HCT116 (cell line): ENCODE data around the gene GXYLT2. TPM values are rescaled to one million over a fixed set of nuclear protein-coding genes. Genes with fewer than 3 reads are reported as not detected.

Experiments used
- ATAC-seq: fragments of 200-7000 bp; cut with Tn5 transposase; 2 replicates; pipeline ENCODE4 v1.9.1; 2020; ENCODE audit warnings: mild to moderate bottlenecking, moderate library complexity
- BruUV-seq: library from RNA; stranded (reverse); fragments of 400-500 nt; replicated peaks from 2 replicates; lab custom pipeline; 2021; lab: Mats Ljungman, UMichigan
- CTCF ChIA-PET: fragments of 300-600 bp; sonication (Branson Sonifier 250); formaldehyde crosslinking; loops from one replicate; lab custom pipeline; 2021; ENCODE audit warnings: antibody characterized with exemption; lab: Charles Lee
- POLR2A ChIA-PET: fragments of 300-600, 350-600 bp; sonication (Branson Sonifier 250); formaldehyde crosslinking; loops from one replicate; lab custom pipeline; 2021; ENCODE audit warnings: antibody characterized with exemption; lab: Charles Lee
- RAD21 ChIA-PET, 2 experiments: fragments of 300-600 bp; sonication (Branson Sonifier 250); formaldehyde crosslinking; loops; one replicate each; lab custom pipeline; 2023; ENCODE audit warnings: low total read pairs in 2 of 2; ENCODE audit not compliant: uncharacterized antibody in 2 of 2, unreplicated experiment in 2 of 2, low non-redundant PET in 1 of 2; lab: Charles Lee
- DNase-seq: peaks from one replicate; pipeline ENCODE4 v3.0.0-alpha.2; 2010; ENCODE audit warnings: low read depth, low spot score
- H2AFZ ChIP-seq: fragments of 200-600 bp; shearing (Covaris generic), sonication (generic); 2 replicates; pipeline ENCODE4 v1.6.1; 2017; ENCODE audit warnings: low read depth, mixed run types, mixed read lengths, antibody characterized with exemption, low read length; ENCODE audit not compliant: poor library complexity, severe bottlenecking
- H3K27ac ChIP-seq: 2 replicates; pipeline ENCODE4 v1.5.1; 2012; ENCODE audit warnings: low read depth, low read length
- H3K27me3 ChIP-seq: fragments of 200-600 bp; sonication (generic); 2 replicates; pipeline ENCODE4 v1.6.1; 2016; ENCODE audit warnings: mixed run types, low read length, mixed read lengths; ENCODE audit not compliant: insufficient read depth
- H3K36me3 ChIP-seq, 2 experiments: fragments of 200-500 bp in 1 of 2; fragments of 200-600 bp in 1 of 2; sonication (Bioruptor generic) in 1 of 2; sonication (generic) in 1 of 2; 2 replicates each; pipeline versions ENCODE4 v1.5.1 to v1.6.1; 2014 to 2016; ENCODE audit warnings: low read length in 2 of 2, inconsistent platforms in 1 of 2, mixed read lengths in 1 of 2, mixed run types in 1 of 2; ENCODE audit not compliant: insufficient read depth in 2 of 2, control insufficient read depth in 1 of 2
- H3K4me1 ChIP-seq, 2 experiments: fragments of 200-600 bp in 1 of 2; sonication (generic) in 1 of 2; 2 replicates each; pipeline versions ENCODE4 v1.5.1 to v1.6.1; 2012 to 2017; ENCODE audit warnings: low read length in 2 of 2, inconsistent platforms in 1 of 2, mild to moderate bottlenecking in 1 of 2, mixed read lengths in 1 of 2, mixed run types in 1 of 2, moderate library complexity in 1 of 2; ENCODE audit not compliant: insufficient read depth in 2 of 2, control insufficient read depth in 1 of 2
- H3K4me2 ChIP-seq: fragments of 200-600 bp; sonication (generic); 2 replicates; pipeline ENCODE4 v1.6.1; 2017; ENCODE audit warnings: mixed run types, low read length, mixed read lengths
- H3K4me3 ChIP-seq, 2 experiments: fragments of 200-600 bp in 1 of 2; sonication (generic) in 1 of 2; replicated peaks in 1 of 2; 2 replicates each; pipeline ENCODE4 v1.5.1; 2011 to 2016; ENCODE audit warnings: low read length in 2 of 2, control low read depth in 1 of 2, low read depth in 1 of 2, mild to moderate bottlenecking in 1 of 2, mixed read lengths in 1 of 2, mixed run types in 1 of 2
- H3K79me2 ChIP-seq: fragments of 200-600 bp; sonication (generic); 2 replicates; pipeline ENCODE4 v1.6.1; 2017; ENCODE audit warnings: mild to moderate bottlenecking, mixed run types, low read length, moderate library complexity, mixed read lengths; ENCODE audit not compliant: insufficient read depth
- H3K9ac ChIP-seq: fragments of 200-600 bp; sonication (generic); 2 replicates; pipeline ENCODE4 v1.6.1; 2016; ENCODE audit warnings: low read length, mixed read lengths
- H3K9me2 ChIP-seq: fragments of 200-600 bp; sonication (generic), shearing (Covaris generic); 2 replicates; pipeline ENCODE4 v1.6.1; 2017; ENCODE audit warnings: mixed run types, mild to moderate bottlenecking, moderate library complexity; ENCODE audit not compliant: insufficient read depth
- H3K9me3 ChIP-seq, 2 experiments: fragments of 200-500 bp in 1 of 2; fragments of 200-600 bp in 1 of 2; sonication (Bioruptor generic) in 1 of 2; sonication (generic) in 1 of 2; 2 replicates each; pipeline ENCODE4 v1.6.1; 2014 to 2017; ENCODE audit warnings: low read length in 2 of 2, mixed read lengths in 2 of 2, inconsistent platforms in 1 of 2, low read depth in 1 of 2, mild to moderate bottlenecking in 1 of 2, mixed run types in 1 of 2, moderate library complexity in 1 of 2; ENCODE audit not compliant: control insufficient read depth in 1 of 2, insufficient read depth in 1 of 2
- H4K20me1 ChIP-seq: fragments of 200-600 bp; sonication (generic), shearing (Covaris generic); 2 replicates; pipeline ENCODE4 v1.6.1; 2017; ENCODE audit warnings: mixed run types, mild to moderate bottlenecking, moderate library complexity; ENCODE audit not compliant: insufficient read depth
- CBX3 ChIP-seq: IDR thresholded peaks from 2 replicates; pipeline ENCODE4 v1.6.1; 2012; ENCODE audit warnings: low read depth
- CEBPB ChIP-seq: IDR thresholded peaks from 2 replicates; pipeline ENCODE4 v1.6.1; 2012; ENCODE audit warnings: low read depth
- CTCF ChIP-seq, 3 experiments: fragments of 200-600 bp in 1 of 3; sonication (generic) in 1 of 3; IDR thresholded peaks in 2 of 3; conservative IDR thresholded peaks in 1 of 3; 2 replicates each; pipeline ENCODE4 v1.5.1; 2012 to 2017; ENCODE audit warnings: low read depth in 2 of 3, low read length in 2 of 3, antibody characterized with exemption in 1 of 3, borderline replicate concordance in 1 of 3, control low read depth in 1 of 3, mild to moderate bottlenecking in 1 of 3, mixed read lengths in 1 of 3, mixed run types in 1 of 3, moderate library complexity in 1 of 3; ENCODE audit not compliant: insufficient read depth in 1 of 3
- EGR1 ChIP-seq: IDR thresholded peaks from 2 replicates; pipeline ENCODE4 v1.6.1; 2012; ENCODE audit warnings: low read depth
- ELF1 ChIP-seq: IDR thresholded peaks from 2 replicates; pipeline ENCODE4 v1.6.1; 2012; ENCODE audit warnings: low read depth, borderline replicate concordance
- EZH2 ChIP-seq: fragments of 200-600 bp; sonication (generic); IDR thresholded peaks from 2 replicates; pipeline ENCODE4 v1.6.1; 2017; ENCODE audit warnings: antibody characterized with exemption, mixed run types
- EZH2phosphoT487 ChIP-seq: fragments of 200-600 bp; IDR thresholded peaks from 2 replicates; pipeline ENCODE4 v1.6.1; 2018; ENCODE audit warnings: antibody characterized with exemption, borderline replicate concordance
- JUND ChIP-seq: IDR thresholded peaks from 2 replicates; pipeline ENCODE4 v1.6.1; 2012
- MAX ChIP-seq: IDR thresholded peaks from 2 replicates; pipeline ENCODE4 v1.6.1; 2012
- RAD21 ChIP-seq: IDR thresholded peaks from 2 replicates; pipeline ENCODE4 v1.6.1; 2012; ENCODE audit warnings: low read depth, mild to moderate bottlenecking
- SIN3A ChIP-seq: IDR thresholded peaks from 2 replicates; pipeline ENCODE4 v1.6.1; 2012; ENCODE audit warnings: low read depth
- SP1 ChIP-seq: IDR thresholded peaks from 2 replicates; pipeline ENCODE4 v1.6.1; 2012; ENCODE audit warnings: low read depth
- SRF ChIP-seq: IDR thresholded peaks from 2 replicates; pipeline ENCODE4 v1.6.1; 2012; ENCODE audit warnings: low read depth
- TCF7L2 ChIP-seq: IDR thresholded peaks from 2 replicates; pipeline ENCODE4 v1.7.0; 2011; ENCODE audit warnings: borderline replicate concordance, inconsistent platforms; ENCODE audit not compliant: insufficient read depth, insufficient read length; ENCODE audit errors: extremely low read depth
- ZFX ChIP-seq: fragments of 450-650 bp; IDR thresholded peaks from 2 replicates; pipeline ENCODE4 v1.6.1; 2017
- ZNF274 ChIP-seq: fragments of 200-500 bp; sonication (Bioruptor generic); IDR thresholded peaks from 2 replicates; pipeline ENCODE4 v1.6.1; 2014; ENCODE audit warnings: mild to moderate bottlenecking, low read depth, low read length, inconsistent platforms
- intact Hi-C: fragments of 100-400 bp; cut with micrococcal nuclease; formaldehyde crosslinking; loops from 2 replicates; pipeline ENCODE4 v1.10.0; 2022
- total RNA-seq: library from RNA; stranded (reverse); gene quantifications from one replicate; pipeline ENCODE4 v1.2.1, GENCODE V29; 2021; ENCODE audit not compliant: unreplicated experiment
- TF ChIP-seq, protein P1 (sequence below): IDR thresholded peaks from 2 replicates; pipeline ENCODE4 v1.6.1; 2012
- TF ChIP-seq, protein P2 (sequence below): IDR thresholded peaks from 2 replicates; pipeline ENCODE4 v1.6.1; 2011; ENCODE audit warnings: mild to moderate bottlenecking, low read length, moderate library complexity; ENCODE audit not compliant: insufficient replicate concordance; ENCODE audit errors: extremely low read depth

The GXYLT2 gene
- total RNA-seq, 1 experiment from 2014 or later: 5.6 TPM

- CTCF ChIA-PET: no interaction called here
- DNase-seq: no peak
These were observed 73.1 kb downstream of the GXYLT2 start for GRCh38 chr3:72960812-72961518.

More at GRCh38 chr3:72960812-72961518, 73.1 kb downstream of the GXYLT2 start:
- Histone ChIP-seq H3K79me2 (no peaks in the 10 kb centered on the region), H3K9me2 (no peaks in the 10 kb centered on the region), H3K9me3 (no peaks in the 10 kb centered on the region), H3K36me3 (no peaks in the 10 kb centered on the region), H3K4me2 (no peak overlapping the region), H3K27ac (no peak overlapping the region), H3K27me3 (no peaks in the 10 kb centered on the region), H3K4me3 (no peak overlapping the region), H2AFZ (no peak overlapping the region), H3K4me1 (peaks cover 0 to 5% of the 10 kb centered on the region in 2 experiments; a peak in 1 of 4 replicates), H3K9ac (no peak overlapping the region), H4K20me1 (no peaks in the 10 kb centered on the region)
- no TSS peak for BruUV-seq
- no peak for TF ChIP-seq EGR1
- no peak for TF ChIP-seq EZH2
- TF ChIP-seq CBX3: no peak
- TF ChIP-seq SP1: no peak
- TF ChIP-seq EZH2phosphoT487: no peak
- TF ChIP-seq ELF1: no peak
- TF ChIP-seq SRF: no peak
- TF ChIP-seq, protein P1, sequence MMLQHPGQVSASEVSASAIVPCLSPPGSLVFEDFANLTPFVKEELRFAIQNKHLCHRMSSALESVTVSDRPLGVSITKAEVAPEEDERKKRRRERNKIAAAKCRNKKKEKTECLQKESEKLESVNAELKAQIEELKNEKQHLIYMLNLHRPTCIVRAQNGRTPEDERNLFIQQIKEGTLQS: no peak
- TF ChIP-seq JUND: no peak
- no peak for TF ChIP-seq RAD21
- no peak for TF ChIP-seq SIN3A
- TF ChIP-seq TCF7L2: no peak
- TF ChIP-seq CTCF (IDR thresholded peaks at IDR 0.05 in 2 of 3, conservative IDR thresholded peaks at IDR 0.05 in 1 of 3; ENCODE audit: borderline replicate concordance in 1 of 3, insufficient read depth in 1 of 3, low read depth in 2 of 3, low read length in 2 of 3): no peak
- TF ChIP-seq ZNF274: no peak
- TF ChIP-seq CEBPB: no peak
- TF ChIP-seq MAX: no peak
- TF ChIP-seq ZFX: no peak
- TF ChIP-seq, protein P2, sequence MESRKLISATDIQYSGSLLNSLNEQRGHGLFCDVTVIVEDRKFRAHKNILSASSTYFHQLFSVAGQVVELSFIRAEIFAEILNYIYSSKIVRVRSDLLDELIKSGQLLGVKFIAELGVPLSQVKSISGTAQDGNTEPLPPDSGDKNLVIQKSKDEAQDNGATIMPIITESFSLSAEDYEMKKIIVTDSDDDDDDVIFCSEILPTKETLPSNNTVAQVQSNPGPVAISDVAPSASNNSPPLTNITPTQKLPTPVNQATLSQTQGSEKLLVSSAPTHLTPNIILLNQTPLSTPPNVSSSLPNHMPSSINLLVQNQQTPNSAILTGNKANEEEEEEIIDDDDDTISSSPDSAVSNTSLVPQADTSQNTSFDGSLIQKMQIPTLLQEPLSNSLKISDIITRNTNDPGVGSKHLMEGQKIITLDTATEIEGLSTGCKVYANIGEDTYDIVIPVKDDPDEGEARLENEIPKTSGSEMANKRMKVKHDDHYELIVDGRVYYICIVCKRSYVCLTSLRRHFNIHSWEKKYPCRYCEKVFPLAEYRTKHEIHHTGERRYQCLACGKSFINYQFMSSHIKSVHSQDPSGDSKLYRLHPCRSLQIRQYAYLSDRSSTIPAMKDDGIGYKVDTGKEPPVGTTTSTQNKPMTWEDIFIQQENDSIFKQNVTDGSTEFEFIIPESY: no peak
- RAD21 ChIA-PET: no interaction called here
- intact Hi-C loops: no loop called here
- POLR2A ChIA-PET: no interaction called here
- ATAC-seq: no peak
